Ovary (tissue), 3 donors: ENCODE data around the gene ATP10D.

Source experiments
- CTCF ChIP-seq, 3 donors: fragments of 450-650 bp in 2 of 3; fragments of 200-600 bp in 1 of 3; IDR thresholded peaks; one replicate each; pipeline versions ENCODE4 v1.5.1 to v1.8.0; 2016 to 2022; ENCODE audit warnings: antibody characterized with exemption in 3 of 3, mild to moderate bottlenecking in 1 of 3
- POLR2A ChIP-seq: fragments of 450-650 bp; IDR thresholded peaks from one replicate; pipeline ENCODE4 v1.6.1; 2017; ENCODE audit warnings: antibody characterized with exemption, mild to moderate bottlenecking, moderate library complexity
- donor health status: DM: no; HTN: no; CAD: no.

GRCh38 chr4:47538825-47539154, 53.7 kb downstream of the ATP10D start:
- TF ChIP-seq POLR2A (no peak), CTCF (IDR thresholded peaks at IDR 0.05) (no peak)
